GM21360 (cell line): ENCODE results near the gene COX6A2.

ENCODE experiments used
- ATAC-seq: cut with Tn5 transposase; IDR thresholded peaks from one replicate; pipeline ENCODE4 v1.9.1; 2021; ENCODE audit warnings: mild to moderate bottlenecking, moderate library complexity; ENCODE audit not compliant: unreplicated experiment

The COX6A2 gene

DNA sequence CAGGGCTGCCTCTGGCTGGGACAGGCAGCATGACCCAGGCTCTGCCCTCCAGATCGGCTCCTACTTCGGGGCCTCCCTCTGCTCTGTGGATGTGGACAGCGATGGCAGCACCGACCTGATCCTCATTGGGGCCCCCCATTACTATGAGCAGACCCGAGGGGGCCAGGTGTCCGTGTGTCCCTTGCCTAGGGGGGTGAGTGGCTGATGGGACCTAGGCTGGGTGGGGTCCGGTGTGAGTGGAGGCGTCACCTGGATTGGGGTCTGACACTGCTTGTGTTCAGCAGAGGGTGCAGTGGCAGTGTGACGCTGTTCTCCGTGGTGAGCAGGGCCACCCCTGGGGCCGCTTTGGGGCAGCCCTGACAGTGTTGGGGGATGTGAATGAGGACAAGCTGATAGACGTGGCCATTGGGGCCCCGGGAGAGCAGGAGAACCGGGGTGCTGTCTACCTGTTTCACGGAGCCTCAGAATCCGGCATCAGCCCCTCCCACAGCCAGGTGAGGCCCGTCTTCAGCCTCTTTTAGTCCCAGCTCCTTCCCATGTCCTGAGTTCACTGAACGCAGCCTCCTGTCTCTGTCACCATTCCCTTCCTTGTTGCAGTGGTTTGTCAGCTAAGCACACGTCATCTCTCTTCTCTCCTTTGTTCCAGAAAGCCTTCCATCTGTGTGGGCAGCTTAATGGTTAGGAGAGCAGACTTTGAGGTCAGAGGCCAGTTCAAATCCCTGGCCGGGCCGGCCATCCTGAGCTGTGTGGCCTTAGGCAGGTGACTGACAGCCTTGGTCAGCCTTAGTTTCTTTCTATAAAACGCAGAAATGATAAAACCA, 16.9 kb downstream of the COX6A2 start:
- ATAC-seq, result no peak

DNA sequence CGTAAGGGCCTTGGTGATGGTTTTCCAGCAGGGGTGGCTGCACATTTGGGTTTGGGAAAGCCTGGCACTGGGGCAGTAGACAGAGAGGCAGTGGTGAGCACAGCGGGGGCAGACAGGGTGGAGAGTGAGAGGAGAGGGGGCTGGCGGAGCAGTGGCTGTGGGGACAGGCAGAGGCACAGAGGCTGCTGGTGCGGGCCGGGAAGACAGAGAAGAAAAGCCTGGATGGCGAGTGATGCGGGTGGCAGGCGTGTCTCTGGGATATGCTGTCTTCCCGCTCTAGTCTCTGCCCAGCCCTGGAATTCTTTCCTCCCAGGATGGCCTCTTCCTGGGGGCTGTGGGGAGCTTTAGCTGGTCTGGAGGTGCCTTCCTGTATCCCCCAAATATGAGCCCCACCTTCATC, 18.1 kb downstream of the COX6A2 start:
- ATAC-seq, result no peak

DNA sequence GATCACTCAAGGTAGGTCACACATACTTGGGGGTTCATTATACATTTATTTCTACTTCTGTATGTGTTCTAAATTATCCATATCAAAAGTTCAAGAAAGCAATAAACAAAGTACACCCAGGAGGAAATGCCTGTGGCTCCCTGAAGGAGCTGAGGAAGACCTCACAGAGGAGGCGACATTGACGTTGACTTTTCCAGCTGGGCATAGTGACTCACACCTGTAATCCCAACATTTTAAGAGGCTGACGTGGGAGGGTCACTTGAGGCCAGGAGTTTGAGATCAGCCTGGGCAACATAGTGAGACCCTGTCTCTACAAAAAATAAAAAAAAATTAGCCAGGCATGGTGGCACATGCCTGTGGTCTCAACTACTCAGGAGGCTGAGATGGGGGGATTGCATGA, 18.7 kb downstream of the COX6A2 start:
- no peak for ATAC-seq

DNA sequence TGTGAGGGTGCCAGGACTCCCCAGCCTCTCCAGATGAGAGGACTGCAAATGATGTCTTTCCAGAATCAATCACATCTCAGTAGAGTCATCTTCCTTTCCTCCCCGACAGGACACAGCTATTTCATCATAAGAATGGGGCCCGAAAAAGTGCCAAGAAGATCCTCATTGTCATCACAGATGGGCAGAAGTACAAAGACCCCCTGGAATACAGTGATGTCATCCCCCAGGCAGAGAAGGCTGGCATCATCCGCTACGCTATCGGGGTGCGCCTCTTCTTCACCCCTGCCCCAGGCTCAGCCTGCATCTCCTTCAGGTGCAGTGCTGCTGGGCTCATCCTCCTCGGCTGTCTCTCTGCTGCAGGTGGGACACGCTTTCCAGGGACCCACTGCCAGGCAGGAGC, 20.8 kb downstream of the COX6A2 start:
- no peak for ATAC-seq

DNA sequence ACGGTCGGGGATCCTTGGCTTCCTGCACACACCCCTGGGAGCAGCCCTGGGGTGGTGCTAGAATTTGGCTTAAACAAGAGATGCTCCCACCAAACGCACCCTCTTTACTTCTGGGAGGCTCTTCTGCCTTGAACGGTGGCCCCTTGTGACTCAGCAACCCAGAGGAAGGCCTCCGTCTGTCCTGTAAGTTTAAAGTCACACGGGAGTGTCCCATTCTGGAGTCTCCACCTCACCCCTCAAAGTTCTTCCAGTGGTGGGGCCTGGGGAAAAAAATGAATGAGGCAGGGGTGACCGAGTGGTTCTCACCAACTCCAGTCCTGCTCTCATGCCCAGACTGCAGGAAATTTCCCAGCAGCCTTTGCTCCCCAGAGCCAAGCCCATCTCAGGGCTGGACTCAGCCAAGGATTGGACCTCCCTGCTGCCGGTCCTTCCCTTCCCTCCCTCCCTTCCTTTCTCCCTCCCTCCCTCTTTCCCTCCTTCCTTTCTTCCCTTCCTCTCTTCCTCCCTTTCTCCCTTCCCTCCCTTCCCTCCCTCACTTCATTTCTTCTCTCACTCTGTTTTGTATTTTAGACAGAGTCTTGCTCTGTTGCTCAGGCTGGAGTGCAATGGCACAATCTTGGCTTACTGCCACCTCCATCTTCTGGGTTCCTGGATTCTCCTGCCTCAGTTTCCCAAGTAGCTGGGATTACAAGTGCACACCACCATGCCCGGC, 23.7 kb downstream of the COX6A2 start:
- ATAC-seq, result no peak

DNA sequence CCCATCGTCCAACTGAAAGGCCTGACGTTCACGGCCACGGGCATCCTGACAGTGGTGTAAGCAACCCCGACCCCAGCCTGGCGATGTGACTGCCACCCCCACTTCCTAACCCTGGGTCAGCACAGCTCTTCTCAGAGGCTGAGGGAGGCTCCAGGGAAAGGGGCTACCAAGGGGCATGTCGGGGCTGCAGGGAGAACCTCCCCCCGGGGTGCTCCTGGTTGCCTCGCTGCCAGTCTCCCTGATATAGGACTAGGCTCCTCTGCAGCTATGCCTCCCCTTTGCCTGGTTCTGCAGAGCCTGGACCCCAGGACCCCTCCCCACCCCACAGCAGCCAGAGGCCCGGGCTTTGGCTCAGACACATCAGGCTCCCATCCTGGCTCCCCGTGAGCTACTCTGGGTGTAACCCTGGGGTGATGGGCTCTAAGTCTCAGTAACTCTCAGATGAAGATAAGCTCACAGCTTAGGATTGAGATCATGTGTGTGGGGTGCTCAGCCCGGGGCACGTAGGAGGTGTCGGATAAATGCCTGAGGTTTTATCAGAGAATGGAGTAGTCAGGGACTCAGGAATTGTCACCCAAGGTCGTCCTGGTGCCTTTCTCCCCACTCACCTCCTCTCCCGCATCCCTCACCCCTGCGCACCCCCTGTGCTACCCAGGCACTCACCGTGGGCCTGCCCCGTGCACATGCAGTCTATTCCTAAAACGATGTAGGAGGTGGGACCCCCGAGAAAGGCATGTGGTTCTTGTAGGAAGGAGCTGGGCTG, 24.4 kb downstream of the COX6A2 start:
- ATAC-seq, result no peak

DNA sequence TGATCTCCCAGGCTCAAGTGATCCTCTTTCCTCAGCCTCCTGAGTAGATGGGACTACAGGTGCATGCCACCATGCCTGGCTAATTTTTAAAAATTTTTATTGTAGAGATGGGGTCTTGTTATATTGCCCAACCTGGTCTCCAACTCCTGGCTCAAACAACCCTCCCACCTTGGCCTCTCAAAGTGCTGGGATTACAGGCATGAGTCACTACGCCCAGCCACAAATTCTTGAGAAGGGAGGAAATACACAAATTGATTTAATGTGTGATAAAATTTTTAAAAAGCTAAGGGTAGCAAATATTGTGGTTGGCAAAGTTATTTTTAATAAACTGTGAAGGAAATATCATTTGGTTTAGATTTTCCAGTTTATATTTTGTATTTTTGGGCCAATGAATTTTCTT, 25.5 kb downstream of the COX6A2 start:
- no peak for ATAC-seq

DNA sequence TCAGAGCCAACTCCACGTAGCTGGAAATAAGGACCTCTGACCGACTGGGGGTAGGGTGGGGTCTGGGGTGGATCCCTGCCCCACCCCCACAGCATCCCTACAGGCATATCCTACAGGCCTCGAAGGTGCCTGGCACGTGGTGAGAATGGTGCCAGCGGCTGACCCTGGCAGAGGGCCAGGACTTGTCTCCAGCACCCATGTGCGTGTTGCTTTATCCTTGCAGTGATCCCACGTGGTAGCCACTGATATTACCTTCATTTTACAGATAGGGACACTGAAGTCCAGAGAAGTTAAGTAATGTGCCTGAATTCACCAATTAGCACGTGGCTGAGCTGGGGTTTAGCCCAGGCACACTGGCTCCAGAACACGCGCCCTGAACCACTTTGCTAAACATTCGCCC, 26.7 kb downstream of the COX6A2 start:
- ATAC-seq, result no peak

DNA sequence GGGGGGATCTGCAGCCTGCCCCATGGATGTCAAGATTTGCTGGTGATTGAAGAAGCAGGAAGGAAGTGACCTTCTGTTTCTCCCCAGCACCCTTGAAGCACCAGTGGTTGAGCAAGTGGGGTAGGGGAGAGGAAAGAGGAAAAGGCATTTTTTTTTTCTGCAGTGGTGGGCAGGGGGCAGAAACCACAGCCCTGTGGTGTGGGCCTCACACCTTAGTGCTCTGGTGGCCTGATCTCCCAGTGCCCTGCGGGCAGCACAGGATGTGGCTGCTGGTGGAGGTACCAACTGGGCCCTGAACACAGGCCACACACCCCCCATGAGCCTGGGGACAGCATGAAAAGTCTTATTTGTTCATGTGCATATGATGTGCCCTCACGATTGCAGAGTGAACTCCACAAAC, 28.0 kb downstream of the COX6A2 start:
- ATAC-seq, result no peak

DNA sequence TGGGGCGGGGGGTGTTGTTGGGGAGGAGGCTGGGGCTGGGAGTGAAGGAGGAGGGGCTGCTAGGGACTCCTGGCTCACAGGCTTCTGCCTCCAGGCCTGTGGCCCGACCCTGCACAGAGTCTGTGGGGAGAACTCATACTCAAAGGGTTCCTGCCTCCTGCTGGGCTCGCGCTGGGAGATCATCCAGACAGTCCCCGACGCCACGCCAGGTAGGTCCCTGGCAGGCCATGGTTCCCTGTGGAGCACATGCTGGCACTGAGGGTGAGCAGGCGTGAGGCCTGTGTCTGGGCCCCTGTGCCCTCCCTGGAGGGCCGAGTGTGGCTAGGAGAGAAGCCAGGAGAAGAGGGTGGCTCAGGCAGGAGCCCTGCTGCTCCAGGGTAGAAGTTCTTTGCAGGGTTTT, 30.5 kb downstream of the COX6A2 start:
- ATAC-seq, result no peak

DNA sequence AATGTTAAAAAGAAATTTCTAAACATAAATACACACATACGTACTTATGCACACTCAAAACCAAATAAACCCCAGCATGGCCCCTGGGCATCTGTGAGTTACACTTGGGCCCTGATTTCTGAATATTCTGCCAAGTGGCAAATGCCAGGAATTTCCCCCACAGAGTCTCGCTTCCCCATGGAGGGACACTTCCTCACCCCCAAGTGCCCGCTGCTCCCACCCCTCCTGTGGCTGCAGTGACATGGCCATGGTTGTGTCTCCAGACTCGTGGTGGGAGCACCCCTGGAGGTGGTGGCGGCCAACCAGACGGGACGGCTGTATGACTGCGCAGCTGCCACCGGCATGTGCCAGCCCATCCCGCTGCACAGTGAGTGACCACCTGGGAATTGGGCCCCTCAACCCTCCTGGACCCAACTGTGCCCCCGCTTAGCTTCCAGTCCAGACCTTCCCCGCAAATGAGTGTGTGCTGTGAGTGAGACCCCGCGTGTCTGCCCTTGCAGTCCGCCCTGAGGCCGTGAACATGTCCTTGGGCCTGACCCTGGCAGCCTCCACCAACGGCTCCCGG, 31.0 kb downstream of the COX6A2 start:
- ATAC-seq, result no peak

DNA sequence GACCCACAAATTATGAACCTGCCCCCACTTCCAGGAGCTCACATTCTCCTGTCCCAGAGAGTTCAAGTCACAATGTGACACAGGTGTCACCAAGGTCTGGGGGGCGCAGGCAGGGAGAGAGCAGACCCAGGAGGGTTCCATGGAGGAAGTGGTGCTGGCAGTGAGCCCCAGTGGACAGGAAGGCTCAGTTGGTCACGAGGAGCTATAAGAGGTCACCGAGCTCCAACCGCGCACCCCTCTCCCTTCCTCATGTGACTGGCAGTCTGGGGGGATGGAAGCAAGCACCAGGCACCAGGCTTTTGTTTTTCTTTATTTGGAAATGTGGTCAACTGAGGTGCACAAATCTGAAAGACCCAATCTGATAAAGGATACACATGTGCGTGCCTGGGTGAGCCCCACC, 32.5 kb downstream of the COX6A2 start:
- no peak for ATAC-seq

DNA sequence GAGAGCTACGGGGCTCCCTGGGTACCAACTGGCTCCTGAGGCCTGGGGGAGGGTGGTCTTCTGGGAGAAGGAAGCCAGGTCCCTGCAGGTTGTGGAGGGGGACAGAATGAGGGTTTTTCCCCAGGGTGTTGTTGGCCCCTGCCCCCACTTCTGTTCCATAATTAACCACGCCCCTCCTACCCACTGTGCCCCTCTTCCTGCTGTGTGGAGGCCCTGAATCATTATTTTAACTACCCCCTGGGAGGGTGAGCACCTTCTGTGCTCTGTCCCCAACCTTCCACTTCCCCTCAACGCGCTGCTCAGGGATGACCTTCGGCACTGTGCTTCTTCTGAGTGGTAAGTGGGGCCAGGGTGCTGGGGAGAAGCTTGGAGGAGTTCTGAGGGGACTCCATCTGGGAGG, 35.1 kb downstream of the COX6A2 start, which contains the start of gene ITGAD:
ITGAD (plus strand) TSS at position 280 of the 400 bp plus-strand sequence; CDS start at position 306, 26 bp downstream.
- ATAC-seq, result no peak

DNA sequence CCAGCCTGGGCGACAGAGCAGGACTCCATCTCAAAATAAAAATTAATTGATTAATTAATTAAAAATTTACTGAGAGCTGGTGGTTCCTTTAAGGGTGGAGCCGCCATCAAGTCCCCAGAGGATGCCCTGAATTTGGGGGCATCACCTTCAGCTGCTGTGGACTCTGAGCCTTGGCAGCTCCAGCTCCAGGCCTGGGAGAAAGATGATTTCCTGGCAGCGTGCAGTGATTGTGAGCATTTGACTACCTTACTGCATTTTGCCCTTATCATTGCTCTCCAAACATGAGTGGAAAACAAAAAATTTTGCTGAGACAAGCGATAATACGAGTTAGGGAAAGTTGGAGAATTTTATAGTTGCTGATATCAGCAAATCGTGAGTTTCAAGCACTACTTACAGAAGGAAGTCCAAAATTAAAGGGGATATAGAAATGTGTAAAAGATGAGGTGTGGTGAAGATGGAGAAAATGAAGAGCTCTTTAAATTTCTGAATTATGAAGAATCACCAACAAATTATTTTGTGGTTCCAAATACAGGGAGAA, 37.6 kb downstream of the COX6A2 start:
- ATAC-seq, result no peak

DNA sequence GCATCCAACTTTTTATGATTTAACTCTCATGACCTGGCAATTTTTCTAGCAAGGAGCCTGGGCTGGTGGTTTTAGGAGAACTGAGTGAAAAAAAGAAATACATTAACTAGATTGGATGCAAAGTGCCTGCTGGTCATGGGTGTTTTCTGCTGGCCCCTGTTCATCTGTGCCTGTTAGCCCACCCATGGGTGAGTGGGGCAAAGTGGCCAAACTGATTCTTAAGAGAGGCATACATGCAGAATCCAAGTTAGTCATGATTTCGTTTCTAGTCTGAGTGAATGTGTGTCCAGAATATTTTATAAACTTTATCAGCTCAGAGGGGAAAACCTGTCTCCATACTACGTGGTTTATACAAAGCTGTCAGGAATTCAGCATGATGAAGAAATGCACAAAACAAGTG, 39.6 kb downstream of the COX6A2 start:
- no peak for ATAC-seq

DNA sequence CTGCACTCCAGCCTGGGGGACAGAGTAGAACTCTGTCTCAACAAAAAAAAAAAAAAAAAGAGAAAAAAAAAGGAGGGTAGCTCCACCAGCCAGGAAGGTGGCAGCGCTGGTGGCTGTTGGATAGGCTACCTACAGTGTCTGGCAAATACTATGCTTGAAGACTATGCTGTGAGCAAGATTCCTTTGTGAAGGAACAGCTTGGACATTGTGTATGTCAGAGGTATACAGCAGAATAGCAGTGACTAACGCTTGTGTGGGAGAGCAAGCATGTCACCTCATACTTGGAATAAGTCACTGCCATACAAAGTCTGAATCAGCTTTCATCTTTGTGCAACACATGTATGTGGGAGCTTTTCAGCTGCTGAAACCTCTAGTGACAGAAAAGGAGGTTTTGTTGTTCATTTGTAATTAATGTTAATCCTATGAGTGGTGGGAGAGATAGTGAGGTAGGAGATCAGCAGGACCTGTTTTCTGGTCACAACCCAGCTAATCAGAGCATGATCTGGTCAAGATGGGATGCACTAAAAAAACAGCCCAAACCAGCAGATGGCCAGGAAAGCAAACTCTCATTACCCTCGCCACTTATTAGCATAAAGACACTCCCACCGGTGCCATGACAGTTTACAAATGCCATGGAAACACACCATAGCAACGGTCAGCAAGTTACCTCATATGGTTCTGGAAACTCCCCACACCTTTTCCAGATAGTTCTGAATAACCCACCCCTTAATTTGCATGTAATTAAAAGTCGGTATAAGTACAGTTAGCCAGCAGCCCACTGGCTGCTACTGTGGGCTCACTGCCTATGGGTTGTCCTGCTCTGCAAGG, 41.8 kb downstream of the COX6A2 start:
- no peak for ATAC-seq

DNA sequence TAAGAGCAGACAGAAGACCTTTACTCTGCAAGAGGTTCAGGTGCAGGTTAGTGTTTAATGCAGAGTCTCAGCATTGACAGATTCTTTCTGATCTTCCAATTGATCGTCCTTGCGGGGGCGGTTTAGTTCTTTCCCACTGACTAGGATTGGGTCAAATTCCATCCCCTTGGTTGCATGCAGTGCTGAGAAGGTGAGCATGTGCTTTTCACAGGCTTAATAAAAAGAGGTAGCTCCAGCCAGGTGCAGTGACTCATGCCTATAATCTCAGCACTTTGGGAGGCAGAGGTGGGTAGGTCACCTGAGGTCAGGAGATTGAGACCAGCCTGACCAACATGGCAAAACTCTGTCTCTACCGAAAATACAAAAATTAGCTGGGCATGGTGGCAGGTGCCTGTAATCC, 42.5 kb downstream of the COX6A2 start:
- no peak for ATAC-seq

DNA sequence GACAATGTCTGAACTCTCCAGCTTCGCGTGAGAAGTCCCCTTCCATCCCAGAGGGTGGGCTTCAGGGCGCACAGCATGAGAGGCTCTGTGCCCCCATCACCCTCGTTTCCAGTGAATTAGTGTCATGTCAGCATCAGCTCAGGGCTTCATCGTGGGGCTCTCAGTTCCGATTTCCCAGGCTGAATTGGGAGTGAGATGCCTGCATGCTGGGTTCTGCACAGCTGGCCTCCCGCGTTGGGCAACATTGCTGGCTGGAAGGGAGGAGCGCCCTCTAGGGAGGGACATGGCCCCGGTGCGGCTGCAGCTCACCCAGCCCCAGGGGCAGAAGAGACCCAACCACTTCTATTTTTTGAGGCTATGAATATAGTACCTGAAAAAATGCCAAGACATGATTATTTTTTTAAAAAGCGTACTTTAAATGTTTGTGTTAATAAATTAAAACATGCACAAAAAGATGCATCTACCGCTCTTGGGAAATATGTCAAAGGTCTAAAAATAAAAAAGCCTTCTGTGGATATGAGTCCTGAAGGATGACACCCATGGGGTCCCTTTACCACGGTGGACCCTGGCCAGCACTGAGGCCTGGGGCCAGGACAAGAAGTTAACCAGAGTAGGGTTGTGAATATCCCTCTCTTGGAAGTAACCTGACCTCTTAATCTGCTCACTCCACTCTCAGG, 45.5 kb downstream of the COX6A2 start:
- ATAC-seq, result peak; percentile 63

DNA sequence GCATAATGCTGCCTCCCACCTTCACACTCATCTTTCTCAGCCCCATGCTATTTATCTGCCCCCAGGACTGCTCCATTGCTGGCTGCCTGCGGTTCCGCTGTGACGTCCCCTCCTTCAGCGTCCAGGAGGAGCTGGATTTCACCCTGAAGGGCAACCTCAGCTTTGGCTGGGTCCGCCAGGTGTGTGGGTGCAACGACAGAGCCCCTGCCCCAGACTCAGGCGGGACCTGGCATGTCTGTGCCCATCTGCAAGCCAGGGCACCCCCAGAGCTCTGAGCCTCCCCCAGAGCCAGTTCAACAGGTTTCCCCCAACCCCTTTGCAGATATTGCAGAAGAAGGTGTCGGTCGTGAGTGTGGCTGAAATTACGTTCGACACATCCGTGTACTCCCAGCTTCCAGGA, 48.0 kb downstream of the COX6A2 start:
- ATAC-seq, result no peak
